HG03175 (cell line): ENCODE data around the gene USP37.

Experiments
- ATAC-seq: cut with Tn5 transposase; IDR thresholded peaks from one replicate; pipeline ENCODE4 v1.9.1; 2021; ENCODE audit warnings: mild to moderate bottlenecking, moderate library complexity; ENCODE audit not compliant: unreplicated experiment

USP37 gene

GRCh38 chr2:218477247-218477646 is 90.9 kb downstream of the USP37 start:
- ATAC-seq = no peak

DNA sequence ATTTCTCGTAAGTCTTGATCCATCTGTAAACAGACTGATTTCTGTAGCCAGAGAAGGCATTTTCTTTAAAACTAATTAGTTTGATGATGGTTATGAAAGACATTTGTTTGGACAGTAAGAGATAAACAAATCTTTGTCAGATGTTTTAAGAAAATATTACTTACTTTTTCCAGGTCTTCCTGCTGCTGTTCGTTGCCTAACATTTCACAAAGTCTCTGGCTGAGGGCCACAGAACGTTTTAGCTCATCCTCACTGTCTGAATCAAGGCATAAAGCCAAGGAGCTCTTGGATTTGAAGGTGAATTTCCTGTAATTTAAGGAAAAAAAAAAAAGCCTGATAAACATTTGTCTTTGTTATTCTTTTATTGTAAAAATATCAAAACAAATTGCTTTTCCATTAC is 91.5 kb downstream of the USP37 start:
- ATAC-seq = no peak

GRCh38 chr2:218474527-218474926 is 93.6 kb downstream of the USP37 start:
- no peak for ATAC-seq

- ATAC-seq = no peak
Measured at GRCh38 chr2:218472988-218473387, 95.2 kb downstream of the USP37 start.

GRCh38 chr2:218471982-218472381 is 96.2 kb downstream of the USP37 start:
- no peak for ATAC-seq

GRCh38 chr2:218471036-218471435 is 97.1 kb downstream of the USP37 start:
- ATAC-seq = no peak

DNA sequence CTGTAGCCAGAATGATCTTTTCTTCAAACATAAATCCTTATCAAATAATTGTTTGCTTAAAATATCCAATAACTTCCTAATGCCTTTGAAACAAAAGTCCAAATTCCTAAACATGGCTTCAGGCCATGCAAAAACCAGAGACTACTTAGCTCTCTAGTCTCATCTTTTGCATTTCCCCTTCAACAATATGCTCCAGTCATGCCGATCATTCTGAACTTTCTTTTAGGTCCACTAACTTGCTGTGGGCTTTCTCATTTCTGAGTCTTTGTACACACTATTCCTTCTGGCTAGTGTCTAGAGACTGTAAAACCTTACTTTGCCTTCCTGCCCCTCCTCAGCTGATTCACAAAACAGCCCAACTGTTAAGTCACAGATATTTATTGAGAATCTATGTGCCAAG is 97.7 kb downstream of the USP37 start:
- no peak for ATAC-seq

- ATAC-seq = no peak
Measured at GRCh38 chr2:218465987-218466633, 102.0 kb downstream of the USP37 start.

DNA sequence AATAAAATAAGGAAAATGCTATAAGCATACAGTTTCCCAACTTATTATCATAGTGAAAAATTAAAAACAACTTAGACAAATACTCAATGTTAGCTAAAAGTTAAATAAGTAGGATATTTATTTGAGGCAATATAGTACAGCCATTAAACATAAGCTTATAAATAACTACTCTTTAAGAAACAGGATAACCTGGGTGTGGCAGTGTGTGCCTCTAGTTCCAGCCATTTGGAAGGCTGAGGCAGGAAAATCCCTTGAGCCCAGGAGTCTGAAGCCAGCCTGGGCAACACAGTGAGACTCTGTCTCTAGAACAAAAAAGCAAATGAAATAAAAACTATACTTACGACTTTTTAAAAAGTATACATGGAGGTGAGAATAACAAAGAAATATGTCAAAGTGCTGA is 109.6 kb downstream of the USP37 start:
- no peak for ATAC-seq

DNA sequence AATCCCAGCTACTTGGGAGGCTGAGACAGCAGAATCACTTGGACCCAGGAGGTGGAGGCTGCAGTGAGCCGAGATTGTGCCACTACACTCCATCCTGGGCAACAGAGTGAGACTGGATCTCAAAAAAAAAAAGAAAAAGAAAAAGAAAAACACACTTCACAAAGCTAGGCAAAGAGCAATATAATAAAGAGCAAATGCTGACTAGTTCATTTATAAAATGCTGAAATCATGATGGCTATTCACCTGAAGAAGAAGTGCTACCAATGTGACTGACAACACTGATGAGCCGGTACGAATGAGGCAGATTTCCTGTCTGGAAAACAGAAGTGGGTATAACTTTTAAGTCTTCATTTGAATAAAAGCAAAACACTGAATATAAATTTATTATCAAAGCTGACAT is 111.3 kb downstream of the USP37 start:
- ATAC-seq = no peak

GRCh38 chr2:218452079-218452478 is 116.1 kb downstream of the USP37 start:
- no peak for ATAC-seq

GRCh38 chr2:218448934-218449333 is 119.2 kb downstream of the USP37 start:
- ATAC-seq = no peak

DNA sequence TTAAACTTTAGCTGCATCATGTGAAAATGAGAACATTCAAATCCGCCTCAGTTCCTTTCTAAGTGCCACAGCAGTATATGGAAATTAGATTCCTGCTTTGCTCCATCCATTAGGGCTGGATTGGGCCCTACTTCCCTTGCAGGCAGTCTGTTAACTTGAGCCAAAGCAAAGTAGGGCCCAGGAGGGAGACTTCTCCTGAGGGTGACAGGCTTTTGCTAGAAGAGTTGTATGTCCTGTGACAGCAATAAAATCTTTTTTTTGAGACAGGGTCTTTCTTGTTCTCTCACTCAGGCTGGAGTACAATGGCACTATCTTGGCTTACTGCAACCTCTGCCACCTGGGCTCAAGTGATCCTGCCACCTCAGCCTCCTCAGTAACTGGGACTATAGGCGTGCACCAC is 121.1 kb downstream of the USP37 start:
- ATAC-seq = no peak

DNA sequence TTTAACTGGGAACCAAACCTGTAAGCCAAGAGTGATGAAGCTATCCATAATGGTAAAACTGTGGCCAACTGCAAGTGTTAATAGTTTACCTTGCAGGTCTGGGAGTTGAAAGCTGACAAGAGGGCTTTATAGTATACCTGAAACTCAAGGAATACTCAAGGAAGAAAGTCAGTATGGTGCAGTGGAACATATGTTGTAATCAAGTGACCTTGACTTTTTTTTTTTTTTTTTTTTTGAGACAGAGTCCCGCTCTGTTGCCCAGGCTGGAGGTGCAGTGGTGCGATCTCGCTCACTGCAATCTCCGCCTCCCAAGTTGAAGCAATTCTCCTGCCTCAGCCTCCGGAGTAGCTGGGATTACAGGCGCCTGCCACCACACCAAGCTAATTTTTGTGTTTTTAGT is 121.6 kb downstream of the USP37 start:
- ATAC-seq = no peak

DNA sequence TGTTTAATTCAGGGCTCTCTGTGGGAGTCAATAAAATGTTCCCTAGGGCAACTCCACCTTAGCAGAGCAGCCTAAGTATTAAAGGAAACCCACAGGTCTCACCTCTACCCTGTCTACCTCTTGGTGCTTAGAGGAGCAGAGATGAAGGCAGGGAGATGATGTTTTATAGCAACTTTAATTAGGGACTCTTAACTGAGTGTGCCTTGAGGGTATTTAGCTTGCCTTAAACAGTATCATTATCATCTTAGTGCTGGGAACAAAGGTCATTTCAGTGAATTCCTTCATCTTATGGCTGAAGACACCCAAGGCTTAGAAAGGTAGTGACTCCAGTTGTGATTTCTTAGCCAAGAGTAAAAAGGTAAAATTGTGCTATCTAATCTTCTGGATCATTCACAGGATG is 122.5 kb downstream of the USP37 start:
- ATAC-seq = no peak

GRCh38 chr2:218444692-218445357 is 123.3 kb downstream of the USP37 start:
- ATAC-seq = no peak

DNA sequence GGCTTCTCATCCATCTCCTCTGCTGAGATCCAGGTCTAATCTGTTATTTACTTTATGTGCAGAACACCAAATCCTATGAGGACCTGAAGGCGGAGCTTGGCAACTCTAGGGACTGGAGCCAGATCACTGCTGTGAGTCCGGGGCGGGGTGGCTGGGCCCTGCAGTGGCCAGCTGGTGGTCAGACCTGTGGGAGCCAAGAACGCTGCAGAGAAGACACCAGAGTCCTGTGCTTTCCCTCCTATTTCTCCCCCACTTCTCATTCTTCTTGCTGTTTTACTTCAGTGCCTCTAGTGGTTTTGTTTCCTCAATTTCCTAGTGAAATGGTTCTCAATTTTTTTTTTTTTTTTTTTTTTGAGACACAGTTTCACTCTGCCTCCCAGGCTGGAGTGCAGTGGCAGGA is 129.6 kb downstream of the USP37 start:
- ATAC-seq = no peak

- ATAC-seq = no peak
Measured at GRCh38 chr2:218437969-218438368, 130.2 kb downstream of the USP37 start.

- no peak for ATAC-seq
Measured at GRCh38 chr2:218436992-218437391, 131.2 kb downstream of the USP37 start.

DNA sequence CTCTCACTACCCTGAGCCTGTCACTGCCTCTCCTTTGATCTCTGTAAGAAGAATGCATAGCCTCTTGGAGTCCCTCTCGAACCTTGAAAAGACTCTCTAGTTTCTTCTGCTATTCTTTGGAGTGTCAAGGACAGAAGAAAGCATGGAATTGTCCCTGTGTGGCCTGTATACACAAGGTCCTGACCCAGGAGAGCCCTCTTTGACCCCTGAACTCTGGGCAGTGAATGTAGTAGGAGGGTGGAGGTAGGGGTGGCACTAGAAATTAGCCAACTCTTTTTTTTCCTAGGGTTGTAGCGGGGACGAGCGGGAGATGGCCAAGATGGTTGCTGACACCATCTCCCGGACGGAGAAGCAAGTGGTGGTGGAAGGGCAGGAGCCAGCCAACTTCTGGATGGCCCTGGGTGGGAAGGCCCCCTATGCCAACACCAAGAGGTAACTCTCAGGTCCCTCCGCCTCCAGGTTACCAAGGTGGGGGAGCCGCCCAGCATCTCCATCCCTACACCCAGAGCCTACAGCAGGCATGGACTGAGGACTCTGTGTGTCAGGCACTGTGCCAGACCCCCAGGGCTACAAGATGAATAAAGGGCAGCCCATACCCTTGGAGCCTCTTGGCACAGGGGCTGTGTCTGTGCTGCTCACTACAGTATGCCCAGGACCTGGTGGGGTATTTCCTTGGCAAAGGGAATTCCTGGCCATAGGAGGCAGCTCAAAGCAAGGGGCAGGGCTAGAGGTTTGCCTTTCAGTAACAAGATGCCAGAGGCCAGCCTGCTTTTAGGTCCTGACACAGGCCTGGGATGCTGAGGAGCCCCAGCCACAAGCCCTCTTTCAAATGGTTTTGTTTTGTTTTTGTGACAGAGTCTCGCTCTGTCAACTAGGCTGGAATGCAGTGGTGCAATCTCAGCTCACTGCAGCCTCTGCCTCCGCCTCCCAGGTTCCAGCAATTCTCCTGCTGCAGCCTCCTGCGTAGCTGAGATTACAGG is 132.9 kb downstream of the USP37 start:
- ATAC-seq = no peak

DNA sequence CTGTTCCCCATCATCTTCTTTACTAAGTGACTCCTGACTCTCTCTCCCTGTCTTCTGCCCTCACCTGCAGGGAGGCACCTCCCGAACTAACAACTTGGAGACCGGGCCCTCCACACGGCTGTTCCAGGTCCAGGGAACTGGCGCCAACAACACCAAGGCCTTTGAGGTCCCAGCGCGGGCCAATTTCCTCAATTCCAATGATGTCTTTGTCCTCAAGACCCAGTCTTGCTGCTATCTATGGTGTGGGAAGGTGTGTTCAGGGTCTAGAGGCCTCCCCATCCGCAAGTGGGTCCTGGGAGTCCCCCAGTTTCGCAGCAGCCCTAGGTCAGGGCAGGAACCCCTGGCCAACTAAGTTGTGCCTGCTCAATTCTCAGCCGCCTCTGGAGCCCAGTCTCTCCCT is 133.7 kb downstream of the USP37 start:
- ATAC-seq = no peak
